ENCODE measurements around the gene TPX2. TPM values are rescaled to one million over a fixed set of nuclear protein-coding genes. Genes with fewer than 3 reads are reported as not detected.

TPX2 gene
- polyA plus RNA-seq, 1 donor from 2014 or later = 2.1 TPM

DNA sequence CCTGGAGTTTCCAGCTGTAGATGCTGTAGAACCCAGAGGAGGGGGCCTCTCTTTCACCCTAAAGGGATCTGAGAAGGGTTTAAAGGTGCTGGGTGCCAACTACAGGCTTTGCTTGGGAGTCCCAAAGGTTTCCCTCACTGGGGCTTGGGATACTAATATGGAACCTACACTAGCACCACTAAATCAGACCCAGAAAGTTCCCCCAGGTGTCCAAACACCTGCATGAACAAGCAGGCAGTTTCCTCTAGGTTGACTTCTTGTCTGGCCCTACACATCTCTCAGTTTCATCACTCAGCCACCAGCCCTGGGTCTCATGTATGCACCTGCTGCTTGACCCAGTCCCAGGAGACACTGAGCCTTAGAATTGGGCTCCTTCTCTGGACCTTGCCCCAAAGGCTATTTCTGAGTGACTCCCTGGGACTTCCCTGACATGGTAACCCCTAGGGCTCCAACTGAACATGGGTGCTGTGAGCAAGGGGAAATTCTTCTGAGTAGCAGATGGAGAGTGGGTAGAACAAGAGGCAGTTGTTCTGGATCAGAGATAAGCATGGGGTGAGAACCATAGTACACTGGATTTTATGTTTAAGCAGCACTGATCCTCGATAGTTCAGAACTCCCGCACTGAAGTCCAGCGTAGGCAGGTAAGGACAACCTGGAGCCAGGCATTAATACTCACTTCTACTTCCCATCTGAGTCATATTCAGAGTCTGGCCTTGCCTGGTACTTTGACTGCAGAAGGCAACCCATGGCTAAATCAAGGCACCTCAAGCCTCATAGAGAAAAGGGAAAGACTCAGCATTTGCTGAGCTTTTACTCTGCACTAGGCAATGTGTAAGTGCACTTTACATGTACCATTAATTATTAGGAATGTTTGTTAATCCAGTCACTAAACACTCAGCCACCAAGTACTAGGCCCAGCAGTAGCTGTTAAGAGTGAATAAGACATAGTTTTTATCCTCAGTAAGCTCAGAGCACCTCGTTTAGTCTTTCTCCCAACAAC is 33.2 kb upstream of the TPX2 start:
- TF ChIP-seq RAD21 (conservative IDR thresholded peaks at IDR 0.05) (no peak), MXI1 (conservative IDR thresholded peaks at IDR 0.05; ENCODE audit: poor library complexity, severe bottlenecking) (no peak), EP300 (conservative IDR thresholded peaks at IDR 0.05; ENCODE audit: poor library complexity, severe bottlenecking) (no peak), EZH2 (IDR thresholded peaks at IDR 0.05; ENCODE audit: borderline replicate concordance, insufficient read depth, low read length, poor library complexity, severe bottlenecking) (no peak), POLR2AphosphoS5 (IDR thresholded peaks at IDR 0.05) (no peak), REST (IDR thresholded peaks at IDR 0.05; ENCODE audit: borderline replicate concordance) (no peak), SMC3 (conservative IDR thresholded peaks at IDR 0.05; ENCODE audit: poor library complexity) (no peak), TAF1 (IDR thresholded peaks at IDR 0.05; ENCODE audit: low read depth) (no peak)
- TF ChIP-seq, protein P1, sequence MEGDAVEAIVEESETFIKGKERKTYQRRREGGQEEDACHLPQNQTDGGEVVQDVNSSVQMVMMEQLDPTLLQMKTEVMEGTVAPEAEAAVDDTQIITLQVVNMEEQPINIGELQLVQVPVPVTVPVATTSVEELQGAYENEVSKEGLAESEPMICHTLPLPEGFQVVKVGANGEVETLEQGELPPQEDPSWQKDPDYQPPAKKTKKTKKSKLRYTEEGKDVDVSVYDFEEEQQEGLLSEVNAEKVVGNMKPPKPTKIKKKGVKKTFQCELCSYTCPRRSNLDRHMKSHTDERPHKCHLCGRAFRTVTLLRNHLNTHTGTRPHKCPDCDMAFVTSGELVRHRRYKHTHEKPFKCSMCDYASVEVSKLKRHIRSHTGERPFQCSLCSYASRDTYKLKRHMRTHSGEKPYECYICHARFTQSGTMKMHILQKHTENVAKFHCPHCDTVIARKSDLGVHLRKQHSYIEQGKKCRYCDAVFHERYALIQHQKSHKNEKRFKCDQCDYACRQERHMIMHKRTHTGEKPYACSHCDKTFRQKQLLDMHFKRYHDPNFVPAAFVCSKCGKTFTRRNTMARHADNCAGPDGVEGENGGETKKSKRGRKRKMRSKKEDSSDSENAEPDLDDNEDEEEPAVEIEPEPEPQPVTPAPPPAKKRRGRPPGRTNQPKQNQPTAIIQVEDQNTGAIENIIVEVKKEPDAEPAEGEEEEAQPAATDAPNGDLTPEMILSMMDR (IDR thresholded peaks at IDR 0.05; ENCODE audit: poor library complexity, severe bottlenecking) = no peak
- Histone ChIP-seq H3K79me2 (replicated peaks; ENCODE audit: insufficient read depth, low read length) (peaks cover 42% of the 10 kb centered on the region), H3K27me3 (ENCODE audit: insufficient read depth, low read depth, low read length) (no peaks in the 10 kb centered on the region), H3K4me3 (ENCODE audit: low read length) (no peak overlapping the region), H3K36me3 (ENCODE audit: insufficient read depth, low read length) (peaks cover 6% of the 10 kb centered on the region), H4K20me1 (ENCODE audit: insufficient read depth) (no peaks in the 10 kb centered on the region), H3K9ac (ENCODE audit: low read length) (no peak overlapping the region), H3K9me3 (ENCODE audit: low read length) (no peaks in the 10 kb centered on the region), H2AFZ (ENCODE audit: low read depth, low read length) (no peak overlapping the region), H3K9me2 (ENCODE audit: insufficient read depth, low read length) (no peaks in the 10 kb centered on the region), H3K4me2 (ENCODE audit: low read length) (no peak overlapping the region), H3K27ac (ENCODE audit: low read length) (no peak overlapping the region), H3F3A (ENCODE audit: insufficient read depth, low read length, poor library complexity, severe bottlenecking) (no peaks in the 10 kb centered on the region)

DNA sequence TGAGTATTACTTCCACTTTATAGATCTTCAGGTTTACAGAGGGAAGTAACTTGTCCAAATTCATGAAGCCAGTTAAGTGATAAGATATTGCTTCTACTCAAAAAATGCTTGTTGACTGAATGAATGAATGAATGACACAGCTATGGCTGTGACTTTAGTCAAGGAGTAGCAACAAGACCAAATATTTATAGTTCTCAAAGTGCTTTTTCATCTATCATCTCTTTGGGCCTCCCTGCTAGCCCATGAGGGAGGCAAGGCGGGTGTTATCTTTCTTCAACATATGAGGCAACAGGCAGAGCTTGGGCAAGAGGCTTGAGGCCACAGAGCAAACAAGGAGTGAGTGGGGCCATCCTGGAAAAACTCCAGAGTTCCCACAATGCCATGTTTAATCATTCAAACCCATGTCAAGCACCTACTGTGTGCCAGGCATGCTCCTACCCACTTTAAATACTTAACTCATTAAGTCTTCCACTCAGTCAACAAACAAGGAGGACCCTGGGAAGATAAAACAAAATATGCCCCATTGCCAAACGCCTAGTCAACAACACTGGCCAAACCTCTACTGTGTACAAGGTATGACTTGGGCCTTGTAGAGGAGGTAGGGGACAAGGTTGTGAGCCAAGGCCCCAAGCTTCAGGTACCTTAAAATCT is 32.4 kb upstream of the TPX2 start:
- H3K27ac ChIP-seq (ENCODE audit: low read length) = no peak overlapping the region
- H4K20me1 ChIP-seq (ENCODE audit: insufficient read depth) = no peaks in the 10 kb centered on the region
- H3K9ac ChIP-seq (ENCODE audit: low read length) = no peak overlapping the region
- no peak overlapping the region for H2AFZ ChIP-seq (ENCODE audit: low read depth, low read length)
- H3F3A ChIP-seq (ENCODE audit: insufficient read depth, low read length, poor library complexity, severe bottlenecking) = no peaks in the 10 kb centered on the region
- H3K36me3 ChIP-seq (ENCODE audit: insufficient read depth, low read length) = peaks cover 6% of the 10 kb centered on the region
- no peak overlapping the region for H3K4me3 ChIP-seq (ENCODE audit: low read length)
- H3K4me2 ChIP-seq (ENCODE audit: low read length) = no peak overlapping the region
- H3K27me3 ChIP-seq (ENCODE audit: insufficient read depth, low read depth, low read length) = no peaks in the 10 kb centered on the region
- H3K79me2 ChIP-seq (replicated peaks; ENCODE audit: insufficient read depth, low read length) = peaks cover 45% of the 10 kb centered on the region
- no peaks in the 10 kb centered on the region for H3K9me2 ChIP-seq (ENCODE audit: insufficient read depth, low read length)
- TF ChIP-seq SMC3 (conservative IDR thresholded peaks at IDR 0.05; ENCODE audit: poor library complexity) = no peak
- TF ChIP-seq EP300 (conservative IDR thresholded peaks at IDR 0.05; ENCODE audit: poor library complexity, severe bottlenecking) = no peak
- TF ChIP-seq POLR2AphosphoS5 (IDR thresholded peaks at IDR 0.05) = no peak
- TF ChIP-seq MXI1 (conservative IDR thresholded peaks at IDR 0.05; ENCODE audit: poor library complexity, severe bottlenecking) = no peak
- TF ChIP-seq EZH2 (IDR thresholded peaks at IDR 0.05; ENCODE audit: borderline replicate concordance, insufficient read depth, low read length, poor library complexity, severe bottlenecking) = no peak
- no peak for TF ChIP-seq REST (IDR thresholded peaks at IDR 0.05; ENCODE audit: borderline replicate concordance)
- TF ChIP-seq RAD21 (conservative IDR thresholded peaks at IDR 0.05) = no peak
- no peak for TF ChIP-seq TAF1 (IDR thresholded peaks at IDR 0.05; ENCODE audit: low read depth)
- TF ChIP-seq, protein P1 (IDR thresholded peaks at IDR 0.05; ENCODE audit: poor library complexity, severe bottlenecking) = no peak
- H3K9me3 ChIP-seq (ENCODE audit: low read length) = no peaks in the 10 kb centered on the region
